ENCODE measurements around the gene TSPAN2. TPM values are rescaled to one million over a fixed set of nuclear protein-coding genes. Genes with fewer than 3 reads are reported as not detected.

TSPAN2 gene
- total and polyA plus RNA-seq, 2 experiments from 2014 or later, result 2.8 to 4.1 TPM

GRCh38 chr1:115056395-115056798, 32.9 kb downstream of the TSPAN2 start:
- Histone ChIP-seq H3K9me2 (replicated peaks; ENCODE audit: insufficient read depth) (no peaks in the 10 kb centered on the region), H3K4me1 (ENCODE audit: insufficient read depth) (peaks cover 14% of the 10 kb centered on the region), H3K79me2 (no peaks in the 10 kb centered on the region), H4K20me1 (ENCODE audit: insufficient read depth, poor library complexity, severe bottlenecking) (no peaks in the 10 kb centered on the region), H3K36me3 (replicated peaks; ENCODE audit: insufficient read depth, low read depth) (no peaks in the 10 kb centered on the region), H3K9me3 (ENCODE audit: low read depth) (no peaks in the 10 kb centered on the region), H3K4me3 (no peak overlapping the region), H3K4me2 (peak overlapping the region; percentile 45), H3K27me3 (no peaks in the 10 kb centered on the region), H2AFZ (no peak overlapping the region), H3K27ac (peak overlapping the region; percentile 20)
- WGBS (ENCODE audit: low lambda C conversion rate, missing lambda C conversion rate), result 45% methylated on average over 9 of the region's 9 CpGs
- TF ChIP-seq EZH2 (IDR thresholded peaks at IDR 0.05; ENCODE audit: borderline replicate concordance) (no peak), EZH2phosphoT487 (IDR thresholded peaks at IDR 0.05; ENCODE audit: low read depth, severe bottlenecking, unreplicated experiment) (no peak)
- peak; percentile 76 for DNase-seq (ENCODE audit: low spot score)

DNA sequence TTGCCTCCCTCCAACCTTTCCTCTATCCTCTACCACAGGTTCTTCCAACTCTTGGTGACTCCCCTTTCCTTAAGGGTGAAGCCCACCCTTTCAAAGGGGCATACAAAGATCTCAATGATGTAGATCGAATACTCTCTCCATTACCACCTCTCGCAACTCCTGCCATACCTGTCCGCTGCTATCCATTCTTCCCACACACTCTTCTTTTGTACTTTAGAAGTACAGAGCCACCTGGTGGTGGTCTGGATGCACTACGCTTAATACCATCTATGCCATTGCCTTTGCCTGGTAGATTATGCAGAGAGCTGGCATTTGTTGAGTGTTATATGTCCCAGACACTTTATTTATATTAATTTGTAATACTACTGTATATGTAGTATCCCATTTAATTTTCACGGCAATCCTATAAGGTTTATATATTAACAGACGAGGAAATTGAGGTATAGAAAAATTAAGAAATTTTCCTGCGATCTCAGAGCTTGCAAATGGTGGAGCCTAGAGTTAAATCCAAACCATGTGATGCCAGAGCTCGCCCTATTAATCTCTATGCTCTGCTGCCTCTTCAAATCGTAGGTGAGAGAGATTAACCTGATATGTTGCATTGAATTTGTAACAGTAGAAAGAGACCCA, 36.7 kb downstream of the TSPAN2 start:
- H3K9me3 ChIP-seq (ENCODE audit: low read depth), result no peaks in the 10 kb centered on the region
- no peaks in the 10 kb centered on the region for H3K36me3 ChIP-seq (replicated peaks; ENCODE audit: insufficient read depth, low read depth)
- no peaks in the 10 kb centered on the region for H3K9me2 ChIP-seq (replicated peaks; ENCODE audit: insufficient read depth)
- peak; percentile 81 for DNase-seq (ENCODE audit: low spot score)
- H3K4me1 ChIP-seq (ENCODE audit: insufficient read depth), result peaks cover 7% of the 10 kb centered on the region
- H3K27ac ChIP-seq, result no peak overlapping the region
- WGBS (ENCODE audit: low lambda C conversion rate, missing lambda C conversion rate), result 37% methylated on average over 9 of the region's 9 CpGs
- H2AFZ ChIP-seq, result no peak overlapping the region
- H3K4me2 ChIP-seq, result no peak overlapping the region
- H4K20me1 ChIP-seq (ENCODE audit: insufficient read depth, poor library complexity, severe bottlenecking), result no peaks in the 10 kb centered on the region
- TF ChIP-seq EZH2 (IDR thresholded peaks at IDR 0.05; ENCODE audit: borderline replicate concordance), result no peak
- peak; percentile 84 for TF ChIP-seq CTCF (IDR thresholded peaks at IDR 0.05; ENCODE audit: poor library complexity)
- H3K4me3 ChIP-seq, result no peak overlapping the region
- no peaks in the 10 kb centered on the region for H3K79me2 ChIP-seq
- no peaks in the 10 kb centered on the region for H3K27me3 ChIP-seq

DNA sequence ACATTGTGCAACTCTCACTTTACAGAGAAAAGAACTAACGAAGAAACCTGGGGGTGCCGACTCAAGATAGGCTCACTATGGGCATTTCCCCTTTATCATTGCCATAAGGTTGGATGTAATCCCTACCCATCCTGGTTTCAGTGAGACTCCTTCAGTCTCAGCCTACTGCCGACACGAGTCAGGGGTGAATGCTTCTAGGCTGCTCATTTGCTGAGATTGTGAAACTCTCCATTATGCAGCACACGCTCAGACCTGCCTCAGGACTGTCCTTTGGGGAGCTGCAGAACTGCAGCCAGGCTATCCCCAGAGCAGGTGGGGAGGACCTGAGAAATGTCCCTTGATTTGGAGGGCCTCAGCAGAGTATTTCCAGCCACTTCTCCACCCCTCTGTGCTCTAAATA, 37.5 kb downstream of the TSPAN2 start:
- Histone ChIP-seq H3K4me2 (no peak overlapping the region), H3K27me3 (no peaks in the 10 kb centered on the region), H3K4me3 (no peak overlapping the region), H3K9me2 (replicated peaks; ENCODE audit: insufficient read depth) (no peaks in the 10 kb centered on the region), H2AFZ (no peak overlapping the region), H3K79me2 (no peaks in the 10 kb centered on the region), H3K4me1 (ENCODE audit: insufficient read depth) (peaks cover 4% of the 10 kb centered on the region), H3K27ac (no peak overlapping the region), H3K36me3 (replicated peaks; ENCODE audit: insufficient read depth, low read depth) (no peaks in the 10 kb centered on the region), H3K9me3 (ENCODE audit: low read depth) (no peaks in the 10 kb centered on the region), H4K20me1 (ENCODE audit: insufficient read depth, poor library complexity, severe bottlenecking) (no peaks in the 10 kb centered on the region)
- DNase-seq (ENCODE audit: low spot score), result no peak
- TF ChIP-seq EZH2phosphoT487 (IDR thresholded peaks at IDR 0.05; ENCODE audit: low read depth, severe bottlenecking, unreplicated experiment), result no peak
- TF ChIP-seq CTCF (IDR thresholded peaks at IDR 0.05; ENCODE audit: poor library complexity), result no peak
- no peak for TF ChIP-seq EZH2 (IDR thresholded peaks at IDR 0.05; ENCODE audit: borderline replicate concordance)
- 91% methylated on average over 5 of the region's 5 CpGs for whole genome bisulfite sequencing (ENCODE audit: low lambda C conversion rate, missing lambda C conversion rate)

DNA sequence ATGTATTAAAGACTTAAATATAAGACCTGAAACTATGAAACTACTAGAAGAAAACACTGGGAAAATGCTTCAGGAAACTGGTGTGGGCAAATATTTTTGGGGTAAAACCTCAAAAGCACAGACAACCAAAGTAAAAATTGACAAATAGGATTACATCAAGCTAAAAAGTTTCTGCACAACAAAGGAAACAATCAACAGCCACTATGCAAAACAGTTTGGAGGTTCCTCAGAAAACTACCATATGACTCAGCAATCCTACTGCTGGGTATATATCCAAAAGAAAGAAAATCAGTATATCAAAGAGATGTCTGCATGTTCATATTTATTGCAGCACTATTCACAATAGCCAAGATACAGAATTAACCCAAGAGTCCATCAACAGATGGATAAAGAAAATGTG, 42.6 kb downstream of the TSPAN2 start:
- DNase-seq (ENCODE audit: low spot score), result no peak
- Histone ChIP-seq H3K79me2 (no peaks in the 10 kb centered on the region), H3K4me1 (ENCODE audit: insufficient read depth) (no peaks in the 10 kb centered on the region), H2AFZ (no peak overlapping the region), H3K9me2 (replicated peaks; ENCODE audit: insufficient read depth) (no peaks in the 10 kb centered on the region), H3K4me3 (no peak overlapping the region), H3K27ac (no peak overlapping the region), H3K36me3 (replicated peaks; ENCODE audit: insufficient read depth, low read depth) (no peaks in the 10 kb centered on the region), H4K20me1 (ENCODE audit: insufficient read depth, poor library complexity, severe bottlenecking) (no peaks in the 10 kb centered on the region), H3K9me3 (ENCODE audit: low read depth) (no peaks in the 10 kb centered on the region), H3K27me3 (no peaks in the 10 kb centered on the region), H3K4me2 (no peak overlapping the region)
- TF ChIP-seq EZH2phosphoT487 (IDR thresholded peaks at IDR 0.05; ENCODE audit: low read depth, severe bottlenecking, unreplicated experiment) (no peak), CTCF (IDR thresholded peaks at IDR 0.05; ENCODE audit: poor library complexity) (no peak)
